ENCODE results near the gene ALDH9A1. TPM values are rescaled to one million over a fixed set of nuclear protein-coding genes. Genes with fewer than 3 reads are reported as not detected.

ALDH9A1 gene
- total RNA-seq, 1 experiment from 2014 or later = 78.0 TPM

DNA sequence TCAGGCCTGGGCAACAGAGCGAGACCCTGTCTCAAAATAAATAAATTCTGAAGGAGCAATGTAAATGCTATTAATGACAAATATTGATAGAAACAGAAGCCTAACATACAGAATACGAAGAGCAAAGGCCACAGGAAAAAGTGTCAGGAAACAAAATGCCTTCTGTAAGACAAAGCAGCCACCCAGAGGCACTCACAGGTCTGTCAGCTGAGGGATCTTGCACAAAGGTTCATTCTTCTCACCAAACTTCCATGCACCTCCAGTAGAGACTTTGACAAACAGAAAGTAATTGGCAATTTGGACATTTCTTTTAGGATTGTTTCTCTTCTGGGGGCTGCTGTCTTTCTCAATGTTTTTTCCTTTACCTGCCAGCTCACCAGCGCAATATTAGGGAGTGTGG lies 1.2 kb upstream of the ALDH9A1 start:
- no peak overlapping the region for H3K4me3 ChIP-seq (ENCODE audit: low read length)
- TF ChIP-seq, protein P1, sequence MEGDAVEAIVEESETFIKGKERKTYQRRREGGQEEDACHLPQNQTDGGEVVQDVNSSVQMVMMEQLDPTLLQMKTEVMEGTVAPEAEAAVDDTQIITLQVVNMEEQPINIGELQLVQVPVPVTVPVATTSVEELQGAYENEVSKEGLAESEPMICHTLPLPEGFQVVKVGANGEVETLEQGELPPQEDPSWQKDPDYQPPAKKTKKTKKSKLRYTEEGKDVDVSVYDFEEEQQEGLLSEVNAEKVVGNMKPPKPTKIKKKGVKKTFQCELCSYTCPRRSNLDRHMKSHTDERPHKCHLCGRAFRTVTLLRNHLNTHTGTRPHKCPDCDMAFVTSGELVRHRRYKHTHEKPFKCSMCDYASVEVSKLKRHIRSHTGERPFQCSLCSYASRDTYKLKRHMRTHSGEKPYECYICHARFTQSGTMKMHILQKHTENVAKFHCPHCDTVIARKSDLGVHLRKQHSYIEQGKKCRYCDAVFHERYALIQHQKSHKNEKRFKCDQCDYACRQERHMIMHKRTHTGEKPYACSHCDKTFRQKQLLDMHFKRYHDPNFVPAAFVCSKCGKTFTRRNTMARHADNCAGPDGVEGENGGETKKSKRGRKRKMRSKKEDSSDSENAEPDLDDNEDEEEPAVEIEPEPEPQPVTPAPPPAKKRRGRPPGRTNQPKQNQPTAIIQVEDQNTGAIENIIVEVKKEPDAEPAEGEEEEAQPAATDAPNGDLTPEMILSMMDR (conservative IDR thresholded peaks at IDR 0.05; ENCODE audit: low read depth, low read length) = no peak
- TF ChIP-seq EZH2 (IDR thresholded peaks at IDR 0.05; ENCODE audit: low read length, unreplicated experiment) (no peak), EZH2phosphoT487 (IDR thresholded peaks at IDR 0.05; ENCODE audit: borderline replicate concordance, low read length) (no peak)
- ChIA-PET POLR2A (ENCODE audit: unreplicated experiment) (no interaction called here), CTCF (no interaction called here)
- peaks cover 13% of the 10 kb centered on the region for H4K20me1 ChIP-seq (ENCODE audit: low read length)
- no peak for DNase-seq
- intact Hi-C loops (cut with micrococcal nuclease) = loop anchor here (10.0 kb wide), 1 partner anchor 325 kb away; no protein-coding TSS in a partner anchor
- peaks cover 35% of the 10 kb centered on the region for H3K79me2 ChIP-seq (ENCODE audit: low read length)
- no TSS peak for BruUV-seq (replicated peaks)
- no peaks in the 10 kb centered on the region for H3K27me3 ChIP-seq (ENCODE audit: low read length)
- no peak overlapping the region for H3K27ac ChIP-seq (ENCODE audit: low read length)
- no peaks in the 10 kb centered on the region for H3K9me2 ChIP-seq (replicated peaks; ENCODE audit: low read length)
- no peaks in the 10 kb centered on the region for H3K9me3 ChIP-seq (ENCODE audit: low read length)
- no peak for ATAC-seq
- peaks cover 3% of the 10 kb centered on the region for H3F3A ChIP-seq (ENCODE audit: low read length, unreplicated experiment)
- H2AFZ ChIP-seq (ENCODE audit: low read length) = no peak overlapping the region
- 0 out of 2 replicates have a peak overlapping the region, but pooled peaks have one; percentile 11 for H3K4me2 ChIP-seq (ENCODE audit: low read length)
- H3K36me3 ChIP-seq (ENCODE audit: low read depth, low read length) = 0 out of 2 replicates have a peak, but pooled peaks cover under 1% of the 10 kb centered on the region
- no peak overlapping the region for H3K9ac ChIP-seq (ENCODE audit: low read length)
- peaks cover 18% of the 10 kb centered on the region for H3K4me1 ChIP-seq (ENCODE audit: insufficient read depth, low read length)

DNA sequence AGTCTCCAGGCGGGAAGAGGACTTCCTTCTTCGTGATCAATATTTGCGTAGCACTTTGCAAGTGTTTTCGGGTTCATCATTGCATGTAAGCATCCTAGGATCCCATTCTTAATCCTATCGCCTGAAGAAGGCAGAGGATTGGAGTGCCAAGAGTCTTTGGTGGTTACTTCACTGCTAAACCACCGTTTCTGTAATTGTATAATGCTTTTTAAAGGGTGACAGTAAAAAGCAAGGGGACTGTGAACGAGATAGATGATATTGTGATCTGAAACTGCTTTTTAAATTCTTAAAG lies 345 bp upstream of the ALDH9A1 start:
- CTCF ChIA-PET = interaction anchor here (0.7 kb wide), 1 partner anchor 792 kb away, joined by 5 read pairs; no protein-coding TSS in a partner anchor
- BruUV-seq (replicated peaks) = TSS peak; percentile 51

More for the DNA sequence above, 345 bp upstream of the ALDH9A1 start:
- peaks cover 42% of the 10 kb centered on the region for H3K79me2 ChIP-seq (ENCODE audit: low read length)
- peaks cover 18% of the 10 kb centered on the region for H3K4me1 ChIP-seq (ENCODE audit: insufficient read depth, low read length)
- peaks cover 6% of the 10 kb centered on the region for H3K36me3 ChIP-seq (ENCODE audit: low read depth, low read length)
- no peaks in the 10 kb centered on the region for H3K9me2 ChIP-seq (replicated peaks; ENCODE audit: low read length)
- H2AFZ ChIP-seq (ENCODE audit: low read length) = peak overlapping the region; percentile 94
- DNase-seq = no peak
- H3K9me3 ChIP-seq (ENCODE audit: low read length) = no peaks in the 10 kb centered on the region
- no peaks in the 10 kb centered on the region for H3K27me3 ChIP-seq (ENCODE audit: low read length)
- peak overlapping the region; percentile 90 for H3K4me2 ChIP-seq (ENCODE audit: low read length)
- H3K27ac ChIP-seq (ENCODE audit: low read length) = peak overlapping the region; percentile 76
- H3K9ac ChIP-seq (ENCODE audit: low read length) = peak overlapping the region; percentile 88
- no peak for ATAC-seq
- TF ChIP-seq, protein P1 (conservative IDR thresholded peaks at IDR 0.05; ENCODE audit: low read depth, low read length) = no peak
- TF ChIP-seq EZH2 (IDR thresholded peaks at IDR 0.05; ENCODE audit: low read length, unreplicated experiment) (no peak), EZH2phosphoT487 (IDR thresholded peaks at IDR 0.05; ENCODE audit: borderline replicate concordance, low read length) (no peak)
- H3K4me3 ChIP-seq (ENCODE audit: low read length) = peak overlapping the region; percentile 97
- POLR2A ChIA-PET (ENCODE audit: unreplicated experiment) = interaction anchor here (1.2 kb wide), 1 partner anchor 101 kb away, joined by 4 read pairs; no protein-coding TSS in a partner anchor
- H4K20me1 ChIP-seq (ENCODE audit: low read length) = peaks cover 13% of the 10 kb centered on the region
- peaks cover 3% of the 10 kb centered on the region for H3F3A ChIP-seq (ENCODE audit: low read length, unreplicated experiment)
- intact Hi-C loops (cut with micrococcal nuclease) = loop anchor here (1.0 to 10.0 kb wide), 5 partner anchors 67 to 324 kb away; partner anchors contain the start of gene MGST3

All from PC-3 (cell line).